Upper lobe of left lung (tissue), 6 donors: ENCODE measurements around the gene GCH1. TPM values are rescaled to one million over a fixed set of nuclear protein-coding genes. Genes with fewer than 3 reads are reported as not detected.

ENCODE experiments used
- ATAC-seq, 2 donors: fragments of 200-7000 bp; cut with Tn5 transposase; one replicate each; pipeline ENCODE4 v1.9.1; 2022; ENCODE audit warnings: mild to moderate bottlenecking in 2 of 2, moderate library complexity in 2 of 2; ENCODE audit not compliant: low FRiP score in 2 of 2
- DNase-seq, 2 donors: peaks; one replicate each; pipeline ENCODE4 v3.0.0-alpha.2; 2019 to 2020
- H3K27ac ChIP-seq, 4 donors: fragments of 200-600 bp; sonication (generic); one replicate each; pipeline ENCODE4 v1.5.1; 2016 to 2019
- H3K27me3 ChIP-seq, 4 donors: fragments of 200-600 bp; sonication (generic); one replicate each; pipeline ENCODE4 v1.5.1; 2017 to 2019
- H3K36me3 ChIP-seq, 4 donors: fragments of 200-600 bp; sonication (generic); one replicate each; pipeline ENCODE4 v1.5.1; 2016 to 2019
- H3K4me1 ChIP-seq, 4 donors: fragments of 200-600 bp; sonication (generic); one replicate each; pipeline ENCODE4 v1.5.1; 2018 to 2019
- H3K4me3 ChIP-seq, 4 donors: fragments of 200-600 bp; sonication (generic); one replicate each; pipeline ENCODE4 v1.5.1; 2017 to 2019; ENCODE audit warnings: mild to moderate bottlenecking in 2 of 4, moderate library complexity in 1 of 4
- H3K9me3 ChIP-seq, 4 donors: fragments of 200-600 bp; sonication (generic); one replicate each; pipeline ENCODE4 v1.5.1; 2018 to 2019
- CTCF ChIP-seq, 6 experiments: fragments of 450-650 bp in 4 of 6; fragments of 200-600 bp in 2 of 6; sonication (generic) in 2 of 6; IDR thresholded peaks; one replicate each; pipeline ENCODE4 v1.5.1; 2016 to 2019; ENCODE audit warnings: antibody characterized with exemption in 6 of 6
- EP300 ChIP-seq, 4 donors: sonication (generic); formaldehyde crosslinking; IDR thresholded peaks; one replicate each; pipeline ENCODE4 v1.5.1; 2017; ENCODE audit warnings: antibody characterized with exemption in 4 of 4, control low read depth in 2 of 4
- POLR2A ChIP-seq, 4 donors: fragments of 450-650 bp; IDR thresholded peaks; one replicate each; pipeline ENCODE4 v1.5.1; 2016 to 2017; ENCODE audit warnings: antibody characterized with exemption in 4 of 4, mild to moderate bottlenecking in 2 of 4
- POLR2AphosphoS5 ChIP-seq, 2 donors: sonication (generic); formaldehyde crosslinking; IDR thresholded peaks; one replicate each; pipeline ENCODE4 v1.5.1; 2017; ENCODE audit warnings: antibody characterized with exemption in 2 of 2
- WGBS, 2 donors: methylation state at CpG; one replicate each; pipeline ENCODE4 v1.1.5; 2017 to 2018; 5-methylcytosine and 5-hydroxymethylcytosine counted together
- total RNA-seq, 6 donors: library from RNA; depleted of rRNA in 4 of 6; stranded (reverse); fragments of >200 nt in 4 of 6; gene quantifications; one replicate each; pipeline versions ENCODE4 v1.1.0 to v1.2.1, GENCODE V29; 2016 to 2021
- donor health status: DM: no; HTN: no; CAD: no; lungs with moderate emphysema.
- donor health status: DM: no; HTN: yes; CAD: no; lungs with severe emphysema.

The GCH1 gene
- total RNA-seq, 6 donors from 2014 or later = 7.9 to 26.3 (median 19.5) TPM

GRCh38 chr14:54823757-54824549, 78.7 kb downstream of the GCH1 start:
- 95 to 97% methylated on average over 2 of the region's 2 CpGs for WGBS, 2 donors
- DNase-seq (no peak), ATAC-seq (no peak)
- H3K4me3 ChIP-seq = no peak overlapping the region
- TF ChIP-seq POLR2A (IDR thresholded peaks at IDR 0.05) (no peak), CTCF (IDR thresholded peaks at IDR 0.05) (no peak), EP300 (IDR thresholded peaks at IDR 0.05) (no peak), POLR2AphosphoS5 (IDR thresholded peaks at IDR 0.05) (no peak)
- H3K27me3 ChIP-seq = no peaks in the 10 kb centered on the region
- no peaks in the 10 kb centered on the region for H3K4me1 ChIP-seq
- H3K9me3 ChIP-seq = peaks cover 6 to 23% (median 8%) of the 10 kb centered on the region in 4 donors
- no peak overlapping the region for H3K27ac ChIP-seq
- no peaks in the 10 kb centered on the region for H3K36me3 ChIP-seq

GRCh38 chr14:54822685-54823084, 79.9 kb downstream of the GCH1 start:
- Histone ChIP-seq H3K36me3 (no peaks in the 10 kb centered on the region), H3K9me3 (peaks cover 6 to 23% (median 8%) of the 10 kb centered on the region in 4 donors), H3K27me3 (no peaks in the 10 kb centered on the region), H3K27ac (no peak overlapping the region), H3K4me1 (no peaks in the 10 kb centered on the region), H3K4me3 (no peak overlapping the region)
- no peak for DNase-seq
- no peak for ATAC-seq
- TF ChIP-seq POLR2A (IDR thresholded peaks at IDR 0.05) = no peak
- no peak for TF ChIP-seq CTCF (IDR thresholded peaks at IDR 0.05)
- TF ChIP-seq EP300 (IDR thresholded peaks at IDR 0.05) = no peak
- TF ChIP-seq POLR2AphosphoS5 (IDR thresholded peaks at IDR 0.05) = no peak

GRCh38 chr14:54818201-54819133, 84.2 kb downstream of the GCH1 start:
- ATAC-seq (peak in 1 of 2 donors; percentile 80), DNase-seq (no peak)
- Histone ChIP-seq H3K4me3 (no peak overlapping the region), H3K4me1 (no peaks in the 10 kb centered on the region), H3K27ac (no peak overlapping the region), H3K27me3 (no peaks in the 10 kb centered on the region), H3K36me3 (no peaks in the 10 kb centered on the region), H3K9me3 (peaks cover 0 to 6% (median 1%) of the 10 kb centered on the region in 4 donors)
- 76 to 78% methylated on average over 14 of the region's 14 CpGs for WGBS, 2 donors
- TF ChIP-seq POLR2A (IDR thresholded peaks at IDR 0.05) = no peak
- no peak for TF ChIP-seq POLR2AphosphoS5 (IDR thresholded peaks at IDR 0.05)
- TF ChIP-seq CTCF (IDR thresholded peaks at IDR 0.05) = no peak
- no peak for TF ChIP-seq EP300 (IDR thresholded peaks at IDR 0.05)

GRCh38 chr14:54817506-54817905, 85.1 kb downstream of the GCH1 start:
- TF ChIP-seq POLR2A (IDR thresholded peaks at IDR 0.05) (no peak), EP300 (IDR thresholded peaks at IDR 0.05) (no peak), CTCF (IDR thresholded peaks at IDR 0.05) (no peak), POLR2AphosphoS5 (IDR thresholded peaks at IDR 0.05) (no peak)
- Histone ChIP-seq H3K4me1 (no peaks in the 10 kb centered on the region), H3K27me3 (no peaks in the 10 kb centered on the region), H3K27ac (no peak overlapping the region), H3K36me3 (no peaks in the 10 kb centered on the region), H3K4me3 (no peak overlapping the region), H3K9me3 (no peaks in the 10 kb centered on the region)
- ATAC-seq = no peak
- no peak for DNase-seq
- 90 to 98% methylated on average over 5 of the region's 5 CpGs for WGBS, 2 donors
